Endothelial cell of umbilical vein (primary cell): ENCODE data around the gene SPINDOC.

Source experiments
- CTCF ChIP-seq, 2 donors: IDR thresholded peaks; 1 replicate in 1 of 2; 2 replicates in 1 of 2; pipeline ENCODE4 v1.5.1; 2011; ENCODE audit warnings: low read length in 2 of 2, mild to moderate bottlenecking in 2 of 2, moderate library complexity in 2 of 2, control low read depth in 1 of 2, inconsistent platforms in 1 of 2, low read depth in 1 of 2; ENCODE audit not compliant: insufficient read depth in 1 of 2; ENCODE audit errors: extremely low read depth in 1 of 2
- EZH2 ChIP-seq: IDR thresholded peaks from 2 replicates; pipeline ENCODE4 v1.6.1; 2012; ENCODE audit warnings: borderline replicate concordance, low read depth, mild to moderate bottlenecking, moderate library complexity, low read length, inconsistent platforms; ENCODE audit not compliant: severe bottlenecking
- JUN ChIP-seq: IDR thresholded peaks from 2 replicates; pipeline ENCODE4 v1.6.1; 2011; ENCODE audit warnings: borderline replicate concordance, low read depth; ENCODE audit not compliant: insufficient read length, insufficient read depth
- MAX ChIP-seq: IDR thresholded peaks from 2 replicates; pipeline ENCODE4 v1.6.1; 2011; ENCODE audit not compliant: insufficient read depth, insufficient read length
- POLR2A ChIP-seq: IDR thresholded peaks from 2 replicates; pipeline ENCODE4 v1.6.1; 2012; ENCODE audit warnings: low read depth, mild to moderate bottlenecking, control low read depth, low read length
- POLR2AphosphoS5 ChIP-seq: IDR thresholded peaks from 2 replicates; pipeline ENCODE4 v1.6.1; 2012; ENCODE audit warnings: low read depth, mild to moderate bottlenecking, control low read depth, low read length, moderate library complexity; ENCODE audit not compliant: insufficient read depth

DNA sequence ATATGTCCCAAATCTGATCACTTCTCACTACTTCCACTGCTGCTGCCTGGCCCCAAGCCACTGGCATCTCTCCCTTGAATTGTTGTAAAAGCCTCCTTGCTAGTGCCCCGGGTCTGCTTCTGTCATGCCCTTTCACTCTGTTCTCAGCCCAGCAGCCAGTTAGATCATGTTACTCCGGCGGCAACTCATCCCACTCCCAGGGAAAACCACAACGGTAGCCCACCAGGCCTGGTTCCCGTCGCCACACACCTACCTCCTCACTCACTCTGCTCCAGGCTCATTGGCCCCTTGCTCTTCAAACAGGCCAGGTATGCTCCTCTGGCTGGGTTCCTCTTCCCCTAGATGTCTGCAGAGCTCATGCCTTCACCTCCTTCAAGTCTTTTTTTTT lies 21.9 kb downstream of the SPINDOC start:
- TF ChIP-seq EZH2 (no peak), POLR2A (no peak), CTCF (IDR thresholded peaks at IDR 0.05; ENCODE audit: extremely low read depth in 1 of 2, insufficient read depth in 1 of 2, low read depth in 1 of 2, low read length in 2 of 2) (no peak), POLR2AphosphoS5 (no peak), JUN (no peak), MAX (no peak)
